Omental fat pad (tissue), 4 donors: ENCODE results near the gene PLCB4. TPM values are rescaled to one million over a fixed set of nuclear protein-coding genes. Genes with fewer than 3 reads are reported as not detected.

Experiments
- ATAC-seq: fragments of 150-250 bp; one replicate; pipeline ENCODE4 v1.9.1; 2016; ENCODE audit warnings: mild to moderate bottlenecking, moderate library complexity; ENCODE audit not compliant: low FRiP score
- DNase-seq: peaks from one replicate; pipeline ENCODE4 v3.0.0-alpha.2; 2019; ENCODE audit warnings: low spot score
- CTCF ChIP-seq, 3 donors: fragments of 450-650 bp; IDR thresholded peaks; one replicate each; pipeline ENCODE4 v1.5.1; 2016 to 2017; ENCODE audit warnings: antibody characterized with exemption in 3 of 3, mild to moderate bottlenecking in 3 of 3, moderate library complexity in 2 of 3
- total RNA-seq, 4 donors: library from RNA; depleted of rRNA; stranded (reverse); fragments of >200 nt; gene quantifications; one replicate each; pipeline ENCODE4 v1.1.0, GENCODE V29; 2016

PLCB4 gene
- total RNA-seq, 4 donors from 2014 or later = 6.6 to 18.4 (median 11.4) TPM

DNA sequence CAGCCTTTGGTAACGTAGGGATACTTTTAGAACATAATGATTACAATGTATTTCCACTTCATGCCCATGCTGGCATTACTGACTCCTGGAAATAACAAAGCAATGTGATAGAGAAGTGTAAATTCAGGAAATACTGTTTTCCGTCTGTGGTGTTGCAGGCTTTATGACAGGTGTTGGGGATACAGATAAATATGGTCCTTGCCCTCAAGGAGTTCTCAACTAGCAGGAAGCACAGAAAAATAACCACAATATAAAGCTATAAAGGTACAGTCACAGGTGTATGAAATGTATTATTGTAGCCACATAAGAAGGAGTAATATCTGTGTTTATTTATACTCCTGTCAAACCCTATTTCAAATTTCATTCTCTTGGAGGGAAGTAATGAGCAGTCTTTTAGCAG is 432.6 kb downstream of the PLCB4 start:
- DNase-seq (no peak), ATAC-seq (no peak)
- TF ChIP-seq CTCF (IDR thresholded peaks at IDR 0.05) = no peak

GRCh38 chr20:9503526-9504245 is 434.8 kb downstream of the PLCB4 start:
- no peak for DNase-seq
- no peak for TF ChIP-seq CTCF (IDR thresholded peaks at IDR 0.05)
- ATAC-seq = no peak

GRCh38 chr20:9506280-9506821 is 437.5 kb downstream of the PLCB4 start:
- no peak for TF ChIP-seq CTCF (IDR thresholded peaks at IDR 0.05)
- no peak for ATAC-seq
- no peak for DNase-seq

DNA sequence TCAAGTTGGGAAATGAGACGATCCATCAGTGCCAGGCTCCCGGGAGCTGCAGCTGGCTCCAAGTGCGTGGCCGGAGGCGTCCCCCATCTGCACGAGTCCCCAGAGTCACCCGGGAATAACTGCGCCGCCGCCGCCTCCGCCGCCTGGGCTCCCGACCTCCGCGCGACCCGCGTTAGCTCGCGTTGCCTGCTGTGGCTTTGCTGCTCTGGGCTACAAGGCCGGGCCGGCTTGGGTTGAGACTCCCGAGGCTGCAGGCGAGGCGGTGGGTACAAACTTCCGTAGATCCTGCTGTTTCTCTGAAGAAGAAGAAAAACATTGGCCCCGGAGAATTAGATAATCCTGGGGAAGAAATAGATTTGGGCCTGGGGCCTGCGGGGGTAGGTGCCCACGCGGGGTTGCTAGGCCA is 438.1 kb downstream of the PLCB4 start:
- ATAC-seq (no peak), DNase-seq (no peak)
- TF ChIP-seq CTCF (IDR thresholded peaks at IDR 0.05) = no peak

GRCh38 chr20:9507544-9508239 is 438.8 kb downstream of the PLCB4 start:
- TF ChIP-seq CTCF (IDR thresholded peaks at IDR 0.05) = no peak
- no peak for ATAC-seq
- no peak for DNase-seq

- TF ChIP-seq CTCF (IDR thresholded peaks at IDR 0.05) = no peak
- ATAC-seq (no peak), DNase-seq (no peak)
Observed at GRCh38 chr20:9508240-9508661, 439.4 kb downstream of the PLCB4 start.
